Activated B cell treated with CpG ODN at 0.5 μM for 24 hours (primary cell): ENCODE measurements around the gene ADAD2. TPM values are rescaled to one million over a fixed set of nuclear protein-coding genes. Genes with fewer than 3 reads are reported as not detected.

Experiments used
- ATAC-seq: fragments of 200-7000 bp; cut with Tn5 transposase; one replicate; pipeline ENCODE4 v1.10.0; 2021; ENCODE audit warnings: low read depth, mild to moderate bottlenecking, moderate library complexity
- CTCF ChIA-PET: fragments of 350-600 bp; sonication (Branson Sonifier 250); formaldehyde crosslinking; loops from one replicate; lab custom pipeline; 2021; ENCODE audit warnings: antibody characterized with exemption; lab: Charles Lee
- POLR2A ChIA-PET: fragments of 350-600 bp; sonication (Branson Sonifier 250); formaldehyde crosslinking; loops from one replicate; lab custom pipeline; 2021; ENCODE audit warnings: antibody characterized with exemption; lab: Charles Lee
- DNase-seq: peaks from one replicate; pipeline ENCODE4 v3.0.0; 2022
- H3K27ac Mint-ChIP-seq: one replicate; pipeline ENCODE4 v1.8.0; 2020; ENCODE audit warnings: mixed read lengths
- H3K27me3 Mint-ChIP-seq: one replicate; pipeline ENCODE4 v1.8.0; 2021; ENCODE audit warnings: mixed read lengths
- H3K36me3 Mint-ChIP-seq: one replicate; pipeline ENCODE4 v1.8.0; 2021; ENCODE audit warnings: low read depth, mixed read lengths
- H3K4me1 Mint-ChIP-seq: one replicate; pipeline ENCODE4 v1.8.0; 2021; ENCODE audit warnings: mixed read lengths
- H3K4me3 Mint-ChIP-seq: one replicate; pipeline ENCODE4 v1.8.0; 2020; ENCODE audit warnings: mild to moderate bottlenecking, mixed read lengths
- H3K9me3 Mint-ChIP-seq: one replicate; pipeline ENCODE4 v1.8.0; 2020; ENCODE audit warnings: mixed read lengths
- CTCF ChIP-seq: fragments of 200-600 bp; IDR thresholded peaks from one replicate; pipeline ENCODE4 v1.8.0; 2022; ENCODE audit warnings: antibody characterized with exemption, mild to moderate bottlenecking
- intact Hi-C: fragments of 100-400 bp; cut with micrococcal nuclease; formaldehyde crosslinking; loops from one replicate; pipeline ENCODE4 v1.15.1; 2024
- total RNA-seq: library from RNA; stranded (reverse); gene quantifications from 2 replicates; pipeline ENCODE4 v1.2.3, GENCODE V29; 2022

Gene ADAD2
- total RNA-seq, 1 donor from 2014 or later: not detected

GRCh38 chr16:84186685-84187437, 4.1 kb upstream of the ADAD2 start, which contains the start of gene TAF1C:
TAF1C (minus strand) TSS chr16:84187057; CDS start chr16:84184988, 2,069 bp downstream.
- CTCF ChIA-PET: interaction anchor here (0.6 to 2.9 kb wide), 16 partner anchors 11 to 825 kb away, joined by 3 to 44 read pairs (median 5); partner anchors contain the start of gene MBTPS1
- H3K27ac Mint-ChIP-seq: peak within 1 kb of the TSS; percentile 89
- H3K4me1 Mint-ChIP-seq: peaks cover 18% of the 10 kb centered on the region
- TF ChIP-seq CTCF: peak; percentile 40
- intact Hi-C loops: loop anchor here (1.0 to 10.0 kb wide), 10 partner anchors 42 to 840 kb away; partner anchors contain the start of genes DNAAF1, HSDL1, KIAA0513 and MEAK7
- ATAC-seq (peak; percentile 99), DNase-seq (peak; percentile 93)
- no peaks in the 10 kb centered on the region for H3K9me3 Mint-ChIP-seq
- no peaks in the 10 kb centered on the region for H3K27me3 Mint-ChIP-seq
- POLR2A ChIA-PET: interaction anchor here (0.6 to 1.6 kb wide), 7 partner anchors 31 to 318 kb away, joined by 3 to 20 read pairs (median 3); partner anchors contain the start of genes DNAAF1, HSDL1 and MBTPS1
- H3K36me3 Mint-ChIP-seq: peaks cover 35% of the 10 kb centered on the region
- H3K4me3 Mint-ChIP-seq: peak within 1 kb of the TSS; percentile 92

- Mint-ChIP-seq H3K36me3 (peaks cover 2% of the 10 kb centered on the region), H3K27me3 (no peaks in the 10 kb centered on the region), H3K9me3 (no peaks in the 10 kb centered on the region), H3K4me1 (peaks cover 15% of the 10 kb centered on the region), H3K27ac (no peak overlapping the region), H3K4me3 (no peak overlapping the region)
- POLR2A ChIA-PET: no interaction called here
- intact Hi-C loops: no loop called here
- no peak for TF ChIP-seq CTCF
- DNase-seq (no peak), ATAC-seq (no peak)
- CTCF ChIA-PET: no interaction called here
Observed at GRCh38 chr16:84191466-84191865, 509 bp downstream of the ADAD2 start.

GRCh38 chr16:84193480-84193879, 2.5 kb downstream of the ADAD2 start:
- H3K36me3 Mint-ChIP-seq: no peaks in the 10 kb centered on the region
- no peak overlapping the region for H3K4me3 Mint-ChIP-seq
- no peak for TF ChIP-seq CTCF
- H3K27ac Mint-ChIP-seq: no peak overlapping the region
- CTCF ChIA-PET: no interaction called here
- H3K27me3 Mint-ChIP-seq: no peaks in the 10 kb centered on the region
- POLR2A ChIA-PET: no interaction called here
- intact Hi-C loops: no loop called here
- H3K4me1 Mint-ChIP-seq: peaks cover 12% of the 10 kb centered on the region
- H3K9me3 Mint-ChIP-seq: no peaks in the 10 kb centered on the region
- ATAC-seq (no peak), DNase-seq (no peak)

- DNase-seq: no peak
- intact Hi-C loops: no loop called here
- Mint-ChIP-seq H3K4me1 (peaks cover 12% of the 10 kb centered on the region), H3K27ac (no peak overlapping the region), H3K36me3 (no peaks in the 10 kb centered on the region), H3K9me3 (no peaks in the 10 kb centered on the region), H3K27me3 (no peaks in the 10 kb centered on the region), H3K4me3 (peak overlapping the region; percentile 75)
- TF ChIP-seq CTCF: no peak
- peak; percentile 30 for ATAC-seq
- ChIA-PET CTCF (interaction anchor here (1.0 kb wide), 1 partner anchor 312 kb away, joined by 3 read pairs; no protein-coding TSS in a partner anchor), POLR2A (interaction anchor here (0.5 kb wide), 1 partner anchor 223 kb away, joined by 3 read pairs; no protein-coding TSS in a partner anchor)
Observed at GRCh38 chr16:84194018-84194417, 3.1 kb downstream of the ADAD2 start.
